Naive thymus-derived CD8-positive, alpha-beta T cell (primary cell): ENCODE results near the gene GPR85. TPM values are rescaled to one million over a fixed set of nuclear protein-coding genes. Genes with fewer than 3 reads are reported as not detected.
"Not testable (repeated sequence)": the region's sequence is repeated elsewhere in the genome, so short reads cannot be mapped to it uniquely, and the experiment has no call there.

Experiments
- ATAC-seq, 2 donors: fragments of 150-1000 bp; cut with Tn5 transposase in 1 of 2; sonication (Bioruptor Pico), chemical (Tn5 transposase) in 1 of 2; 1 replicate in 1 of 2; 2 replicates in 1 of 2; pipeline ENCODE4 v1.10.0; 2021; ENCODE audit warnings: mild to moderate bottlenecking in 2 of 2, moderate library complexity in 2 of 2
- POLR2A ChIA-PET: fragments of 350-600 bp; sonication (Branson Sonifier 250); formaldehyde crosslinking; loops from one replicate; lab custom pipeline; 2021; ENCODE audit warnings: antibody characterized with exemption; lab: Charles Lee
- DNase-seq, 10 donors: peaks; one replicate each; pipeline versions ENCODE4 v3.0.0 to v3.0.0-alpha.2; 2020 to 2022
- H3K27ac Mint-ChIP-seq, 10 donors: one replicate each; pipeline ENCODE4 v1.8.0; 2020 to 2022; ENCODE audit warnings: mild to moderate bottlenecking in 10 of 10, mixed read lengths in 10 of 10, moderate library complexity in 4 of 10, inconsistent platforms in 1 of 10
- H3K27me3 Mint-ChIP-seq, 5 donors: one replicate each; pipeline ENCODE4 v1.8.0; 2021 to 2022; ENCODE audit warnings: mixed read lengths in 5 of 5
- H3K36me3 Mint-ChIP-seq, 3 donors: one replicate each; pipeline ENCODE4 v1.8.0; 2020 to 2022; ENCODE audit warnings: mixed read lengths in 3 of 3, mild to moderate bottlenecking in 2 of 3, inconsistent platforms in 1 of 3
- H3K4me1 Mint-ChIP-seq, 4 donors: one replicate each; pipeline ENCODE4 v1.8.0; 2021 to 2022; ENCODE audit warnings: mixed read lengths in 4 of 4
- H3K4me3 Mint-ChIP-seq, 10 donors: one replicate each; pipeline ENCODE4 v1.8.0; 2020 to 2022; ENCODE audit warnings: mild to moderate bottlenecking in 10 of 10, mixed read lengths in 10 of 10, moderate library complexity in 6 of 10, inconsistent platforms in 1 of 10
- H3K9me3 Mint-ChIP-seq, 9 donors: one replicate each; pipeline ENCODE4 v1.8.0; 2020 to 2022; ENCODE audit warnings: mixed read lengths in 9 of 9, mild to moderate bottlenecking in 3 of 9, inconsistent platforms in 1 of 9, moderate library complexity in 1 of 9
- polyA plus RNA-seq, 3 donors: library from polyadenylated mRNA; unstranded; fragments of 300-500 nt; fragmentation: Illumina TruSeq; gene quantifications; one replicate each; pipeline ENCODE4 v1.2.3, GENCODE V29; 2021
- total RNA-seq, 8 experiments: library from RNA in 2 of 8; stranded (reverse) in 2 of 8; gene quantifications; one replicate each; pipeline ENCODE4 v1.2.3 and lab custom pipeline; 2021 to 2026

GPR85 gene, protein sequence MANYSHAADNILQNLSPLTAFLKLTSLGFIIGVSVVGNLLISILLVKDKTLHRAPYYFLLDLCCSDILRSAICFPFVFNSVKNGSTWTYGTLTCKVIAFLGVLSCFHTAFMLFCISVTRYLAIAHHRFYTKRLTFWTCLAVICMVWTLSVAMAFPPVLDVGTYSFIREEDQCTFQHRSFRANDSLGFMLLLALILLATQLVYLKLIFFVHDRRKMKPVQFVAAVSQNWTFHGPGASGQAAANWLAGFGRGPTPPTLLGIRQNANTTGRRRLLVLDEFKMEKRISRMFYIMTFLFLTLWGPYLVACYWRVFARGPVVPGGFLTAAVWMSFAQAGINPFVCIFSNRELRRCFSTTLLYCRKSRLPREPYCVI
- total RNA-seq (not detected), polyA plus RNA-seq (under 1 TPM in 1 of 3 donors, not detected in 2; 0.15 TPM), total RNA-seq (lab: John Stamatoyannopoulos, UW) (0 to 0.09 (median 0) reads per million in 6 experiments)

DNA sequence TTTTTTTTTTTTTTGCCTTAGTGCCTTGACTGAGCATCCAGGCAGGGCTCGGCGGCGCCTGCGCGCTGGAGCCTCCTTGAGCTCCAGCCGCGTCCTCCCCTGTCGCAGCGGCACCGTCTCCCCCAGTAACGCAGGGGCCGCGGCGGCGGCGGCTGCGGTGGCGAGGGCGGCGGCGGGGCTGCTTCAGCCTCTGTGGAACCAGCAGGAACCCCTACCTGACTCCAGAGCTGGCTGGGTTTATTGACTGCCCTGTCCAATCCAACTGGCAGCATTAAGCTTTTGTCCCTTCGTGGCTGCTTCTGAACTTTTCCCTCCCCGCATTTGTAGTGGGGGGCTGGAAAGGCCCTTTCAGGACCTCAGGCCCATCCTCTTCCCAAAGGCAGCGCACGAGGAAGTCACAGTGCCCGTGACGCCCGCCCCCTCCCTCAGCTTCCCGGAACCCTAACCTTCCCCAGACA is at the start of gene GPR85:
GPR85 (minus strand) TSS at position 397 of the 458 bp plus-strand sequence. CDS start 2,106 bp downstream, outside the sequence.
- H3K27me3 Mint-ChIP-seq, result peaks cover 18 to 50% (median 45%) of the 10 kb centered on the region in 5 donors
- ATAC-seq (peak; percentile 85 to 92), DNase-seq (peak in 9 of 10 donors; percentile 3 to 72 (median 37))
- H3K4me1 Mint-ChIP-seq, result peaks cover 4 to 22% (median 10%) of the 10 kb centered on the region in 4 donors
- POLR2A ChIA-PET, result interaction anchor here (0.6 to 1.1 kb wide), 2 partner anchors 146 to 297 kb away, joined by 6 to 7 read pairs; a partner anchor contains a TSS
- H3K4me3 Mint-ChIP-seq, result peak within 1 kb of the TSS in 9 of 10 donors; percentile 21 to 76 (median 53)
- no peaks in the 10 kb centered on the region for H3K36me3 Mint-ChIP-seq
- peak within 1 kb of the TSS in 3 of 10 donors; percentile 8 to 60 (median 41) for H3K27ac Mint-ChIP-seq
- H3K9me3 Mint-ChIP-seq, result peaks cover 0 to 3% (median 0%) of the 10 kb centered on the region in 9 donors

DNA sequence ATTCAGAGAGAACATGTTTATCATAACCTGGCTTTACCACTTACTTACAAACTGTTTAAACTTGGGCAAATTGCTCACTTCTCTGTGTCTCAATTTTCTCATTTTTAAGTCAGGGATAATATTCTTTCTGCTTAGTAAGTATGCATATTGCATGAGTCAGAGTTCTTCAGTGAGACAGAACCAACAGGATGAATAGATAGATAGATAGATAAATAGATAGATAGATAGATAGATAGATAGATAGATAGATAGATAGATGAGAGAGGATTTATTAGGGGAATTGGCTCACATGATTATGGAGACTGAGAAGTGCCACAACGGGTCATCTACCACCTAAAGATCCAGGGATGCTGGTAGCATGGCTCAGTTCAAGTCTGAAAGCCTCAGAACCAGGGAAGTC is 47.4 kb upstream of the GPR85 start:
- no peak overlapping the region for H3K4me3 Mint-ChIP-seq
- ATAC-seq (no peak), DNase-seq (no peak)
- H3K36me3 Mint-ChIP-seq, result no peaks in the 10 kb centered on the region
- POLR2A ChIA-PET, result no interaction called here
- no peak overlapping the region for H3K27ac Mint-ChIP-seq
- no peaks in the 10 kb centered on the region for H3K9me3 Mint-ChIP-seq
- peaks cover 5 to 25% (median 11%) of the 10 kb centered on the region in 5 donors for H3K27me3 Mint-ChIP-seq
- no peaks in the 10 kb centered on the region for H3K4me1 Mint-ChIP-seq

DNA sequence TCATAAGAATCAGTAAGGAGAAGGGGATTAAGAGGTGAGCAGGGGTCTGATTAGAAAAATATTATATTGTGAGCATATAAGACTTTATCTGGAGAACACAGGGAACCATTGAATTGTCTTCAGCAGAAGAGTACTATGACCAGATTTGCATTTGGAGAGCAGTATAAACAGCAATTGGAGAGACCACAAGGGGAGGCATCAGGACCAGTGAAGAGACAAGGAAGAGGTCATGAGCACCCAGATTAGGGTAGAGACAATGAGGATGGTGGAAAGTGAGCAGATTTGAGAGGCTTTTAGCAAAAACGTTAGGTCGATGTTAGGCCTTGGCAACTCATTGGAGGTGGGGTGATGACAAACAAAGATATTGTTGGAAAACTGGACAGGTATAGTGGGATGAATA is 44.7 kb upstream of the GPR85 start:
- Mint-ChIP-seq H3K27me3 (peaks cover 6 to 24% (median 11%) of the 10 kb centered on the region in 5 donors), H3K9me3 (no peaks in the 10 kb centered on the region), H3K4me1 (no peaks in the 10 kb centered on the region), H3K27ac (no peak overlapping the region), H3K4me3 (no peak overlapping the region), H3K36me3 (no peaks in the 10 kb centered on the region)
- DNase-seq, result no peak
- ATAC-seq, result no peak
- POLR2A ChIA-PET, result no interaction called here

DNA sequence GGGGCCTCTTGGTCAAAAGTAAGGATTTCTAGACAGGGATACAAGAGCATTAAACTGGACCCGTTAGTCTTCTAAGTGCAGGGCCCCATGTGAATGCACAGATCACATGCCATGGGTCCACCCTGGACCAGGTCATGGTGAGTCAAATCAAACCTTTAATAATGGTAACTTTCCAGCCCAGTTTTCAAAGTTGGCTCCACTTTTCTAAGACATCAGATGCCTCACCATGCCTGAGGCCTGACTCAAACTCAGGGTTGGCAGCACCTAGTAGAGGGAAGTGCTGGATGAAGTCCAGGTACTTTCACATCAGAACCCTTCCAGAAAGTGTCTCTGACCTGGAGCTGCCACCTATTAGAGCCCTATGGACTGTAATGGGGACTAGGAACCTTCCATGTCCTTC is 41.4 kb upstream of the GPR85 start:
- POLR2A ChIA-PET, result no interaction called here
- Mint-ChIP-seq H3K4me3 (no peak overlapping the region), H3K36me3 (no peaks in the 10 kb centered on the region), H3K27me3 (peaks cover 4 to 12% (median 8%) of the 10 kb centered on the region in 5 donors), H3K4me1 (no peaks in the 10 kb centered on the region), H3K27ac (no peak overlapping the region), H3K9me3 (no peaks in the 10 kb centered on the region)
- DNase-seq, result no peak
- ATAC-seq, result no peak

DNA sequence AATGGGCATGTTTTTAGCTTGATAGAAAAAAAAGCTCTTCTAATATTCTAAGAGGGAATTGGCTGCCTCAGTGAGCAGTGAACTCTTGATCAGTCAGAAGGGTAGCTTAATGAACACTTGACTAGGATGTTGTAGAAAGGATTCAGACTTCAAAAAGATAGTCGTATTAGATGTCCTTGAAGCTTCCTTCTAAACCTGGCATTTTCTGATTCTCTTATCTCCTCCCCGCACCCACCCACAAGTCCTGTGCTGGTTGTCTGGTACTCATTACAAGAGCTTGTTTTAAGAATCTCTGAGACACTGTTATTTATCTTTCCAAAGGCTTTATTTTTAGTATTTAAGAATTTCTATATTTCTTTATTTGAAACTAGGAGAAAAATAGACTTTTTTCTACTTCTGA is 39.1 kb upstream of the GPR85 start:
- Mint-ChIP-seq H3K27me3 (peaks cover 0 to 3% (median under 1%) of the 10 kb centered on the region in 5 donors), H3K4me1 (no peaks in the 10 kb centered on the region), H3K27ac (no peak overlapping the region), H3K4me3 (no peak overlapping the region), H3K36me3 (no peaks in the 10 kb centered on the region), H3K9me3 (no peaks in the 10 kb centered on the region)
- no peak for DNase-seq
- no peak for ATAC-seq
- POLR2A ChIA-PET, result no interaction called here

DNA sequence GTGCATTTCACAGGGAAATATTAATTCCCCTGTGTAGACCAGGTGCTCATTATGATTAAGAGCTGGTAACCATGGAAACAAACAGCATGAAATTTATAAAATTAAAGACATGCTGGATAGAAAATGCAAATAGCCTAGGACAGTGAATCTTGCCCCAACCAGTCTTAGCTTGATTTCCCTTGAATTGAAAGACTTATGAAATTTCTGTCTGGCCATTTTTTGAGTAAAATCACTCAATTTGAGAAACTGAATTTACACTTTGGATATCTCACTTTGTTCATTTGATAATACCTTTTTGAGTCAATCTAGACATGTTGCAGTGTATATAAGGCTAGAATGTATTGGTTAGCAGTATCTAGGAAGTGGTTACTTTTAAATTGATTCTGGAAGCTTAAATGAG is 36.1 kb upstream of the GPR85 start:
- peaks cover 0 to 1% (median 0%) of the 10 kb centered on the region in 5 donors for H3K27me3 Mint-ChIP-seq
- peaks cover 0 to 4% (median 0%) of the 10 kb centered on the region in 3 donors for H3K36me3 Mint-ChIP-seq
- no peaks in the 10 kb centered on the region for H3K9me3 Mint-ChIP-seq
- POLR2A ChIA-PET, result no interaction called here
- H3K27ac Mint-ChIP-seq, result no peak overlapping the region
- H3K4me1 Mint-ChIP-seq, result peaks cover under 1 to 18% (median 10%) of the 10 kb centered on the region in 4 donors
- ATAC-seq, result no peak
- no peak for DNase-seq
- no peak overlapping the region for H3K4me3 Mint-ChIP-seq

DNA sequence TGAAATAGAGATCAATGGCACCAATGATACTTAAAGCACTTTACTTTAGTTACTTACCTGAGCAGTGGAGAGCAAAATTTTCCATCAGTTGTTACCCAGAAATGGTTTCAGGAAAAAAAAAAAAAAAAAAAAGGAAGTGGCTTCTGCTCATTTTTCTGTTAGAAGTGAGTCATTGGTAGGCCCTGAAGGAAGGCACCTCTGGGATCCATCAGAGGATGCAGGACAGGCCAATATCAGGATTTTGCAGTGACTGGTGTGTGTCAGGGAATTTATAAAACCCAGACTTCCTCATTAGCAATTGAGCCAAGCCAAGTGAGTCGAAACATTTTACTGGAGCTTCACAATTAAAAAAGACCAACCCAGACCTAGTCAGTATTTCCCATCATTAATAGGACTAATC is 34.0 kb upstream of the GPR85 start:
- H3K4me1 Mint-ChIP-seq, result peaks cover 3 to 24% (median 13%) of the 10 kb centered on the region in 4 donors
- POLR2A ChIA-PET, result interaction anchor here (1.6 kb wide), 1 partner anchor 181 kb away, joined by 5 read pairs; a partner anchor contains a TSS
- peak overlapping the region in 1 of 10 donors; percentile 28 for H3K4me3 Mint-ChIP-seq
- no peak overlapping the region for H3K27ac Mint-ChIP-seq
- no peak for ATAC-seq
- H3K9me3 Mint-ChIP-seq, result no peaks in the 10 kb centered on the region
- peaks cover 0 to 4% (median 4%) of the 10 kb centered on the region in 3 donors for H3K36me3 Mint-ChIP-seq
- DNase-seq, result no peak
- H3K27me3 Mint-ChIP-seq, result no peaks in the 10 kb centered on the region

DNA sequence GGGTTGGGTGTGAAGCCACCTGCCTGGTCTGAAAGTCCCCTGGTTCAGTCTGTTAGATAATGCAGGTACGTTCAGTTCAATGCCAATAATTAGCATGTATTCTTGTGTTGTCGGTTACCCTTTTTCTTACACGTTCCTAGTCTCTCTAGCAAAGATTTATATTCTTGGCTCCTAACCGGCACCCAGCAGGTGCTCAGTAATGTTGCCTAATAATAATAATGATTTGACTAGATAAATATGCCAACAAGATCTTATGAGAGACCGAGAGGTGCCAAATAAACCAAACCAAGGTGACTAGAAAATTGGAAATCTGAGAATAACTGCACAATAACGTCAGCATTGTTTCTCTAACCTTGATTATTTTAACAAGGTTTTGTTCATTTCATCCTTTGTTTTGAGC is 32.8 kb upstream of the GPR85 start:
- Mint-ChIP-seq H3K27ac (peak overlapping the region in 6 of 10 donors; percentile 60 to 98 (median 97)), H3K36me3 (peaks cover 0 to 9% (median 4%) of the 10 kb centered on the region in 3 donors), H3K4me3 (peak overlapping the region; percentile 45 to 99 (median 97)), H3K9me3 (no peaks in the 10 kb centered on the region), H3K27me3 (no peaks in the 10 kb centered on the region), H3K4me1 (peaks cover 3 to 24% (median 13%) of the 10 kb centered on the region in 4 donors)
- no peak for DNase-seq
- no peak for ATAC-seq
- POLR2A ChIA-PET, result no interaction called here

DNA sequence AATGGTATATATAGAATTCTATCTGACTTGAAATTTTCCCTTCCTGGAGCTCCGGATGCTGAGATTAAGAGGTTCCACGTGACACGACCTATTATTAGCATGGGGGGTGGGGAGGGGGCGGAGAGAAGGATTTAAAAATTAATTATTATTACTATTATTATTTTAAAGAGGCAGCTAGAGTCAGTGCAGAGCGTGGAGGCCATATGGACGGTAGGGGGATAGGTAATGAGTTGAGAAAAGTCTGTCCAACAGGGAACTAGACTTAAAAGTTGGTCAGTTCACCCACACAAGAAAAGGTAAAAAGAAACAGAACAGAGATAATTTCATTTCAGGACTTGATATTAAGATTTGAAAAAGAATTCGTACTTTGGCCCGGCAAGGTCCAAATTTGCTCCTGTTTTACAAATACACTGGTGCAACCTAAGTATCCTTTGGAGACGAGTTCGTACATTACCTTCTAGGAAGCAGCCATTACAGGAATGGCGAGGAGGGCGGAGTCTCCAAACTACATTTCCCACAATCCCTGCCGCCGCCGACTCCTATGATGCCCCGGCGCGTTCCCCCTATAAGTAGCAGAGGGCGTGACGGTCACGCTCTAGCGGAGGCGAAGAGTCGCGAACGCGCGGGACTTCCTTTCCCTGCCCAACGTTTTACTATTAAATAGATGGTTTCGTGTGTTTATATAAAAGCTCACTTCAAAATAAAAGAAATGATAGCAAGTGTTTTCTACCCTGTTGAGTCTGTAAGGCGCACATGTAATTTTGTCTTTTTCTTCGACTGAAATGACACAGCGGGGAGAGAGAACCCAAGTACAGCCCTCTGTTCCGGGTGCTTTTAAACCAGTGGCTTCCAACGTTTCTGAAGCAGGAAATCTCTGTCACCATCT is 31.7 kb upstream of the GPR85 start, which contains the start of gene SMIM30:
SMIM30 (minus strand) TSS at position 481 of the 886 bp plus-strand sequence. CDS start 976 bp downstream, outside the sequence.
- peaks cover 3 to 24% (median 14%) of the 10 kb centered on the region in 4 donors for H3K4me1 Mint-ChIP-seq
- DNase-seq, result peak; percentile 76 to 93 (median 84)
- H3K27ac Mint-ChIP-seq, result peak within 1 kb of the TSS; percentile 94 to 99 (median 97)
- peaks cover 1 to 13% (median 4%) of the 10 kb centered on the region in 3 donors for H3K36me3 Mint-ChIP-seq
- H3K4me3 Mint-ChIP-seq, result peak within 1 kb of the TSS; percentile 90 to 99 (median 98)
- POLR2A ChIA-PET, result interaction anchor here (0.8 to 1.5 kb wide), 2 partner anchors 179 to 668 kb away, joined by 4 read pairs; partner anchors contain the start of gene IFRD1
- no peaks in the 10 kb centered on the region for H3K9me3 Mint-ChIP-seq
- ATAC-seq, result peak; percentile 100
- H3K27me3 Mint-ChIP-seq, result no peaks in the 10 kb centered on the region

DNA sequence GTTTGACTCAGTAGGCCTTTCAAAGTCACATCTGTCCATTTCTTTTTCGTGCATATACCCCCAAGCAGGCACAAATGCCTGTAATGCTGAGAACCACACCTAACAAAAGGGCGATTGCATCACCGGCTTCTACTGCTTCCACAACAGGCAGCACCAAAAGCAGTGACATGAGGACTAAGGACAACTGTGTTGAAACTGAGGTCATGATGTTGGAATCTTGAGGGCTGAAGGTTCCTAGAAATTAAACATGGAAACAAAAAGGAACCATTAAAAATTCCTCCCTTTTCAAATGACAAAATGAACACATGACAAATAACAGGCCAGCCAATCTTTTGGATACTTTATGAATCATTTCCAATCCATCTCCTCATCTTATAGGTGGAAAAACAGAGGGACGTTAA is 30.7 kb upstream of the GPR85 start:
- Mint-ChIP-seq H3K27ac (peak overlapping the region in 7 of 10 donors; percentile 31 to 94 (median 38)), H3K4me1 (peaks cover 3 to 24% (median 14%) of the 10 kb centered on the region in 4 donors), H3K4me3 (peak overlapping the region; percentile 52 to 99 (median 86)), H3K36me3 (peaks cover 1 to 15% (median 4%) of the 10 kb centered on the region in 3 donors)
- H3K27me3 Mint-ChIP-seq, DNase-seq, H3K9me3 Mint-ChIP-seq, ATAC-seq: not testable (repeated sequence)
- POLR2A ChIA-PET, result interaction anchor here (1.5 kb wide), 1 partner anchor 667 kb away, joined by 4 read pairs; the partner anchor contains the start of gene IFRD1

DNA sequence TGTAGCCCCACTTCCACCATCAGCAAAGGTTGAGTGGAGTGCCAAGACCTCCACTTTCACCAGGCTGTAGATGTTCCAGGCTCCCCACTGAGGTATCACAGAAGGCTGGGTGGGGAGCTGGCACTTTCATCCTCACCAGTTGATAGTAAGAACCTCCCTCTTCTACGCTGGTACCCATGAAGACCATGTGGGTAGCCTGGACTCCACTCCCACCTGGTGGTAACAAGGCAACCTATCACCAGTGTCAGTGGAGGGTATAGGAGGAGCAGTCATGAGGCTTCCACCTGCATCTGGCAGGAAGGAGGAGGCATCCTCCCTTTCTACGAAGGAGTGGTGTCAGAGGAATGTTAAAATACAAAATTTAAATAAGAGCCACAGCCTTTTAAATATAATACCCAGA is 27.3 kb upstream of the GPR85 start:
- Mint-ChIP-seq H3K9me3 (no peaks in the 10 kb centered on the region), H3K36me3 (peaks cover 0 to 15% (median 1%) of the 10 kb centered on the region in 3 donors), H3K4me3 (no peak overlapping the region), H3K4me1 (peaks cover 3 to 17% (median 12%) of the 10 kb centered on the region in 4 donors), H3K27me3 (no peaks in the 10 kb centered on the region), H3K27ac (peak overlapping the region in 1 of 10 donors; percentile 87)
- POLR2A ChIA-PET, result no interaction called here
- ATAC-seq, result no peak
- DNase-seq, result peak in 1 of 10 donors; percentile 1

DNA sequence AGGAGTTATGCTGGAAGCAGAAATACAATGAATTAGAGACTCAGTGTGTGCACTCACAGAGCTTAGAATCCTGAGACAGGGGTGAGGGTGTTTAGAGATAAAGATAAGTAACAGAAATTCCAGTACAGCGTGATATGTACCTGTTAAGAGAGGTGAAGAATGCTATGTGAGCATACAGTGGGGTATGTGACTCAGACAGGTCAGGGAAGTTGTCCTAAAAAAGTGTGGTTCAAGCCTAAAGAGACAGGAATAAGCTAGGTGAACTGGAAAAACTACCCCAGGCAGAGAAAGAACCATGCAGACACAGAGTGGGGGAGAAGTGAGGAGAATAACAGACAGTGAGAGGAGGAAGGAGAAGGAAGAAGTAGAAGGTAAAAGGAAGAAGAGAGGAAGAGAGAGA is 23.1 kb upstream of the GPR85 start:
- Mint-ChIP-seq H3K27me3 (peaks cover 0 to 5% (median 0%) of the 10 kb centered on the region in 5 donors), H3K9me3 (no peaks in the 10 kb centered on the region), H3K4me1 (peaks cover 0 to 1% (median 0%) of the 10 kb centered on the region in 4 donors), H3K27ac (no peak overlapping the region), H3K4me3 (no peak overlapping the region), H3K36me3 (peaks cover 0 to 8% (median 3%) of the 10 kb centered on the region in 3 donors)
- ATAC-seq, result no peak
- DNase-seq, result no peak
- POLR2A ChIA-PET, result no interaction called here
